Urothelium cell line (cell line): Measurements from ENCODE around the gene MTX1.

Experiments
- DNase-seq: peaks from one replicate; pipeline ENCODE4 v3.0.0; 2011; ENCODE audit warnings: low spot score, mixed read lengths
- FAIRE-seq: peaks from 2 replicates; lab custom pipeline; 2011; peaks lifted over from hg19 to GRCh38; lab: Jason Lieb, UNC

The MTX1 gene

GRCh38 chr1:155254714-155255242 is 46.3 kb downstream of the MTX1 start:
- no peak for DNase-seq
- no peak for FAIRE-seq

DNA sequence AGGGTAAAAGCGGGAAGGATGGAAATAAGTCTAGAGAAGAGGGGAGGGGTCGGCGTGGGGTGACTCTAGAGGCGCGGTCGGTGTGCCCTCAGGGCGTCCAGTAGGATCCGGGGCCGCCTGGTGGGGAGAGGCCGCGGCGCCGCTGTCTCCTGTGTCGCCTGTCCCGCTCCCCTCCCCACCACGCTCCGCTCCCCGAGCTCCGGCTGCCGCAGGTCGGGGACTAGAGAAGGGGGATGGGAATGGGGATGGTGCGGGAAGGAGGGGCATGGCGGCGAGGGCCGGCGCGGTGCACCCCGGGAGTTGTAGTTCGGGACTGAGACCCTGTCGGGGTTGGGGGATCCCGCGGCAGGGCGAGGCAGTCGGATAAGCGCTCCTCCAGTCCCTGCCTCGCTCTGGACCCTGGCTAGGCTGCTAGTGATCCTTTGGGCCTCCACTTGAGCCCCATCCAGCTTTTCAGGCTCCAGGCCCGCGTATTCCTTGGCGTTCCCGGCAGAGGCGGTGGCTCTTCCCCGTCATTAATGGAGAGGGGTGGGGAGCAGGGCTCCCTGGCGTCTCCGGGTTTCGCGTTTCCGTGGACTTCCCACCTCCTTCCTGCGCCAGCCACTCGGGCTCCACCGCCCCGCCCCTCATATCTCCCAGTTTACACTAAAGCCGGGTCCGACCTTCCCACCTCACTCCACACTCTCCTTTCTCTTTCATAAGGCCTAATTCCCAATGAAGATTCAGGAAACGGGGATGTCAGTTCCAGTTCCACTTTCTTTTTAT is 46.9 kb downstream of the MTX1 start, which contains the start of gene ENTREP3:
ENTREP3 (minus strand) TSS at position 241 of the 765 bp plus-strand sequence. CDS start 606 bp downstream, outside the sequence.
- FAIRE-seq = no peak

DNA sequence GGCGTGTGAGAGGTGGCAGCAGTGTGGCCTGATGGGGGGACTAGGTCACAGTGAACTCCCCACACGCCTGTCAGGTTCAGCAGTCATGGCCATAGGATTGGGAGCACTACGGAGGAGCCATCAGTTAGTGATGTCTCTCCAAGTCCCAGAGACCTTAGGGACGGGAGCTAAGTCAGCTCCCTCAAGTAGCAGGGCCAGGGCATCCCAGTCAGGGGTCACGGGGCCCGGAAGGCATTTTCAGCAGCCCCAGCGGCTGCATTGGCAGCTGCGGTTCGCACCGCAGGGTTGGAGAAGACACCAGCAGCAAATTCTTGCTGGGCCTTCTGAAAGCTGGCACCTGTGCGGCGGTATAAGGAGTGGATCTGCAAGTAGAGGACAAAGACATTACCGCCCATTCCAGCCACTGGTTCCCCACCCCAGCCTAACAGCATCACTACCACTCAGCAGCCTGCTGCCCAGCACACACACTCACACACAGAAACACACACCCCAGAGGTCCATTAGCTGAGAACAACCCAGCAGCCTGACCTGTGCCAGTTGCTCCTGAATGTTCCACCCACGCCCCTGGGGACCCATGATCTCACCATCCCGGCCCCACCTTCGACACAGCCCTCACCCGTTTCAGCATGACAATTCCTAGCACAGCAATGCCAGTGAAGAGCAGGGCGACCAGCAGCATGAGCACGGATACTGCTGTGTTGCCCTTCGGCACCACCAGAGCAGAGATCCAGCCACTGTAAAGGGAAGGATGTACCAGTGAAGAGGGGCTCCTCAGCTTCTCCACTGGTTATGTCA is 47.8 kb downstream of the MTX1 start:
- DNase-seq = no peak
- no peak for FAIRE-seq

More for the DNA sequence above, 46.9 kb downstream of the MTX1 start, which contains the start of gene ENTREP3:
- DNase-seq = peak; percentile 89

DNA sequence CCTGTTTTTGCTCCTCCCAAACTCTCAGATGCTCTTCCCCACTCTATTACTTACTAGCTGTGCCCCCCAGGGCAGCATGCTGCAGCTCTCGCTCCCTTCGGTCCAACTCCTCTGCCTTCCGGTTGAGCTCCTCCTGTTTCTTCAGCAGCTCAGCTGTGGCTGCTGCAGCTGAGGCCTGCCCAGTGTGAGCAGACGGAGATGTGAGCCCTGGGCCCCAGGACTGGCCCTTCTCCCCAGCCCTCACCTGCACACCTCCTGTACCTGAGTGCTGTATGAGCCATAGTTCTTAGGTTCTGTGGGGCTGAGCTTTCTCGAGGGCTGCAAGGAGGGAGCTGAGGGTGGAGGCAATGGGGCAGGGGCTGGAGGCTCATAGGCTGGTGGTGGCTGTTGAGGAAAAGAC is 51.8 kb downstream of the MTX1 start:
- no peak for DNase-seq
- FAIRE-seq = no peak

DNA sequence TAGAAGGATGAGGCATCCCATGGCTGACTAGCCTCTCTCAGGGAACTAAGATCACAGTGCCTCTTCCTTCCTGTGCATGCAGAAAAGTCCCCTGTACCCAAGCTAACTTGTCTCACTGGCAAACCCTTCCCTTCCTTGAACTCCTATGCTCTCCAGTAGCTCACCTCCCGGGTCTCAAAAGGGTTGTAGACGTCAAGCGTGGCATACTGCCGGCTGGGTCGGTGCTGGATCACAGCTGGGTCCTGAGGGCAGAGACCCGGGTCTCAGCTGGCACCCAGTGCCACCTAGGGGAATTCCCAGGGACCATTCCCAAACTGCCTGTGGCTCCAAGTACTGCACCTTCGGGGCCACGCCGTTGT is 53.0 kb downstream of the MTX1 start:
- FAIRE-seq (no peak), DNase-seq (no peak)

DNA sequence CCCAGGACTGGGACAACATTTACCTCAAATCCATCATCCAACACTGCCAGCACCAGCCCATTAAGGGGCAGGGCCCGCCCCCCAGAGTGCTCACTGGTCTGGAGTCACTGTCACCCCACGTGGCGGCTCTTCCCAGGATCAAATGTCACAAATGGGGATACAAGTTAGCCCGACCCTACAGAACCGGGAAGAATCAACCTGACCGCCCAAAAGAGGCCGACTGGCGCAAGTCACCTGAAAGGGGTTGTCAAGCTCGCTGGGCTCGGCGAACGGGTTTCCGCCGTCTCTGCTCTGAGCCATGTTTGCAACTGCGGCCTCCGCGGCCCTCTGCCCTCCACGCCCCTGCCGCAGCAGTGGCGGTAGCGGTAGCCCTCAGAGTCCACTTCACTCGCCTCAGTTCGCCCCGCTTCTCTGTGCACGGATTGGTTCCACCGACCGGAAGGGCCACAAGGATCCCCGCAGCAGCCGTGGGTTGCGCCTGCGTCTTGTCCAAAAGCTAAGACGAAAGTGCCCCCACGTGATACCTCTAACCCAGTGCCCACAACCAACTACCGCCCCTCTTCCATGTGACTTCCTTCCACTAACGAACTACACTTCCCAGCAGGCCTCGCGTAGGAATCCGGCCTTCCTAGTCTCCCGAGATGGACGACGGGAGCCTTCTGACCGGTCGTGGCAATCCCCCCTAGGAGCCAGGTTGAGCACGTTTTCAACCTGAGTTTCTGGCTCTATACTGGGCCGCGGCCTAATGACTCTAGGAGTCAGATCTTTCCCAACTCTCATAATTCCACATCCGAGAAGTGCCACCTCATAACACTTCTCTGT is 53.6 kb downstream of the MTX1 start, which contains the start of gene SCAMP3:
SCAMP3 (minus strand) TSS at position 509 of the 822 bp plus-strand sequence; CDS start at position 300, 209 bp downstream.
- DNase-seq (peak; percentile 96), FAIRE-seq (no peak)

DNA sequence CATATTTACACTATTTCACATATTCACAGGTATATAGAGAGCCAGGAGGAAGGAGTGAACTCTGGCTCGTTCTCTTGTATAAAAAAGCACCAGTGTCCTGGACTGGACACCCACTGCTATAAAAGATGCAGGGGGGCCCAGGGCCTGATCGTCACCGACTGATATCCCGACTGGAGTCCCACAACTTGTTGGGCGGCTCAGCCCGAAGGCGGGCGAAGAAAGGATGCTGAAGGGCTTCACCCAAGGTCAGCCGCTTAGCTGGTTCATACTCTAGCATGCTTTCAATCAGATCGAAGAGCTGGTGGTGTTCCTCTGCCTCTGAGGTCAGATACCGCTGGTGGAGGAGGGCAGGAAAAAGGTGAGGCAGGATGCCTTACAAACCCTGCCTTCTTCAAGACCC is 54.6 kb downstream of the MTX1 start:
- no peak for DNase-seq
- no peak for FAIRE-seq
